HuH-7 (cell line): ENCODE results near the gene TMEM52B.
"Not testable (repeated sequence)": the region's sequence is repeated elsewhere in the genome, so short reads cannot be mapped to it uniquely, and the experiment has no call there.

Source experiments
- DNase-seq: peaks from one replicate; pipeline ENCODE4 v3.0.0; 2011; ENCODE audit warnings: low spot score

The TMEM52B gene

GRCh38 chr12:10171973-10172728 is 6.7 kb upstream of the TMEM52B start, which contains the start of gene OLR1:
Gene OLR1, minus strand, starts transcription at chr12:10172132. Its CDS starts 55 bp downstream, at chr12:10172077.
- DNase-seq = no peak

GRCh38 chr12:10174986-10175614 is 3.7 kb upstream of the TMEM52B start:
- no peak for DNase-seq

- no peak for DNase-seq
Observed at GRCh38 chr12:10175846-10176636, 2.8 kb upstream of the TMEM52B start.

- no peak for DNase-seq
Observed at GRCh38 chr12:10179776-10180181, 947 bp downstream of the TMEM52B start.

- DNase-seq = no peak
Observed at GRCh38 chr12:10182354-10183049, 3.7 kb downstream of the TMEM52B start.

GRCh38 chr12:10184261-10184843 is 5.5 kb downstream of the TMEM52B start:
- DNase-seq = no peak

GRCh38 chr12:10186299-10186698 is 7.5 kb downstream of the TMEM52B start:
- no peak for DNase-seq

- DNase-seq = not testable (repeated sequence)
Observed at GRCh38 chr12:10186958-10187357, 8.1 kb downstream of the TMEM52B start.

GRCh38 chr12:10189653-10190052 is 10.8 kb downstream of the TMEM52B start:
- DNase-seq = no peak

GRCh38 chr12:10190558-10191388 is 11.9 kb downstream of the TMEM52B start:
- peak; percentile 59 for DNase-seq

- DNase-seq = no peak
Observed at GRCh38 chr12:10191865-10192264, 13.0 kb downstream of the TMEM52B start.

GRCh38 chr12:10194160-10194670 is 15.4 kb downstream of the TMEM52B start:
- DNase-seq = no peak

- no peak for DNase-seq
Observed at GRCh38 chr12:10196210-10196609, 17.4 kb downstream of the TMEM52B start.

GRCh38 chr12:10197879-10198278 is 19.0 kb downstream of the TMEM52B start:
- DNase-seq = no peak

- DNase-seq = not testable (repeated sequence)
Observed at GRCh38 chr12:10204495-10204894, 25.7 kb downstream of the TMEM52B start.

- no peak for DNase-seq
Observed at GRCh38 chr12:10205220-10205807, 26.5 kb downstream of the TMEM52B start.

GRCh38 chr12:10207136-10207535 is 28.3 kb downstream of the TMEM52B start:
- no peak for DNase-seq

- DNase-seq = no peak
Observed at GRCh38 chr12:10210225-10210624, 31.4 kb downstream of the TMEM52B start.

GRCh38 chr12:10211101-10211939 is 32.5 kb downstream of the TMEM52B start:
- DNase-seq = no peak
